Activated naive CD4-positive, alpha-beta T cell (primary cell): ENCODE measurements around the gene DHRSX.
"Not testable (repeated sequence)": the region's sequence is repeated elsewhere in the genome, so short reads cannot be mapped to it uniquely, and the experiment has no call there.

Source experiments
- DNase-seq, 4 experiments: peaks; one replicate each; lab custom pipeline; 2025; lab: John Stamatoyannopoulos, UW

Gene DHRSX

DNA sequence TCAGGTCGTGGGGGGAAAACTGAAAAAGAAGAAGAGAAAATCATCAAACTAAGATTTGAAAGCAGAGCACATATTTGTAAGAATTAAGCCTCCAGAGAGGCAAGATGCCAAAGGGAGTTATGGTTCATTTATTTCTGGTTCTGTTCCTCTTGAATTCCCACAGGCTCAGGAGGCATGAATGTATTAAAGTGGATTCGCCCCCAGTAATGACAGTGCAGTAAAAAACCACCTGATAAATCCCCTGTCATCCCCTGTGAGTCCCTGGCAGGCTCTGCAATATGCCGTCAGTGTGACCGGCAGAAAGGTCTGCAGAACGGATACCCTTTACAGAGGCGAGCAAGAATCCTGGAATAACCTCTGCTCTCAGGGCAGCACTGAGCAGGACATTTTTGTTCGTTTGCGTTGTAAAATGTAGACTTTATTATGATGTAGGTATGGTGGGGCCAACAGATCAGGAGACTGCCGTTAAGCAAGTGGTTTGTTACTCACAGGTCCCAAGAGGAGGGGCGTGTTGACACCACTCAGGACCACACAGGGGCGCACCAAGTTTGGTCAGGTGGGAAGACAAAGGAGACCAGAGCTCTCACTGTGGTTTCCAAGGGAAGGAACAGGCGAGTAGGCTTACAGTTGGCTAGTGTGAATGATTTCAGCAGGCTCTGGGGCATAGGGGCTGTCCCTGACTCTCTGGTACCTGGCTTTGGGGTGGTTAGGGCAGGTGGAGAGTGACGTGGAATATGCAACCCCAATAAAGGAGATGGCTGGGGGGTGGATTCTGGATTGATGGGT is 75.3 kb downstream of the DHRSX start:
- DNase-seq: no peak

DNA sequence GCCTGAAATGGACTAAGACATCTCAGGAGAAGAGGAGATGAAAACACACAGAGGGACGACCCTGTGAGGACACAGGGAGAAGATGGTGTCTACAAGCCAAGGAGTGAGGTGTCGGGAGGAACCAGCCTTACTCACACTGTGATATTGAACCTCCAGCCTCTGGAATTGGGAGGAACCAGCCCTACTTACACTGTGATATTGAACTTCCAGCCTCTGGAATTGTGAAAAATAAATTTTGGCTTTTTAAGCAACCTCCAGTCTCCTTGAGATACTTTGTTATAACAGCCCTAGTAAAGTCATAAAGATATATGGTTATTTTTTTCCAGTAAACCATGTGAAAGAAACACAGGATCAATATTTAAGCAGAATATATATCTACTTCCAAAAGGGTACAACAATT is 76.5 kb downstream of the DHRSX start:
- no peak for DNase-seq

DNA sequence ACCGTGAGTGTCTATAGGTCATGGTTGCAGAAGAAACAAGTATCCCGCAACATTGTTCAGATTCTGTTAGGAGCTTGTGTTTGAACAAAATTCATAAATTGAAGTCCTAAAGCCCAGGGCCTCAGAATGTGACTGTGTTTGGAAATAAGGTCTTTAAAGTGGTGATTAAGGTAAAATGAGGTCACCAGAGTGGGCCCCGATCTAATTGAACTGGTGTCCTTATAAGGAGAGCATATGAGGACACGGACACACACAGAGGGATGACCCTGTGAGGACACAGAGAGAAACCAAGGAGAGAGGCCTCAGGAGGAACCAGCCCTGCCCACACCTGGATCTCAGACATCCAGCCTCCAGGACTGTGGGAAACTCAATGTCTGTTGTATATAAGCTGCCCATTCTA is 76.9 kb downstream of the DHRSX start:
- DNase-seq: no peak

DNA sequence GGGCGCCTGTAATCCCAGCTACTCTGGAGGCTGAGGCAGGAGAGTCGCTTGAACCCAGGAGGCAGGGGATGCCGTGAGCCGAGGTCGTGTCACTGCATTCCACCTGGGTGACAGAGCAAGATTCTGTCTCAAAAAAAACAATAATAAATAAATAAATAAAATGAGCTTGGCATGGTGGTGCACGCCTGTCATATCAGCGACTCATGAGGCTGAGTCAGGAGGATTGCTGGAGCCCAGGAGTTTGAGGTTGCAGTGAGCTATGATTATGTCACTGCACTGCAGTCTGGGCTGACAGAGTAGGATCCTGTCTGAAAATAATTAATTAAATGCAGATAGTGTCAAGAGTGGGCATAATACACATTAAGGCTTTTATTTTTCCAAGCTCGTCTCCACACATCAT is 77.5 kb downstream of the DHRSX start:
- no peak for DNase-seq

DNA sequence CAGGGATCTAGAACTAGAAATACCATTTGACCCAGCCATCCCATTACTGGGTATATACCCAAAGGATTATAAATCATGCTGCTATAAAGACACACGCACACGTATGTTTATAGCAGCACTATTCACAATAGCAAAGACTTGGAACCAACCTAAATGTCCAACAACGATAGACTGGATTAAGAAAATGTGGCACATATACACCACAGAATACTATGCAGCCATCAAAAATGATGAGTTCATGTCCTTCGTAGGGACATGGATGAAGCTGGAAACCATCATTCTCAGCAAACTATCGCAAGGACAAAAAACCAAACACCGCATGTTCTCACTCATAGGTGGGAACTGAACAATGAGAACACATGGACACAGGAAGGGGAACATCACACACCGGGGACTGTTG is 81.4 kb downstream of the DHRSX start:
- not testable (repeated sequence) for DNase-seq

DNA sequence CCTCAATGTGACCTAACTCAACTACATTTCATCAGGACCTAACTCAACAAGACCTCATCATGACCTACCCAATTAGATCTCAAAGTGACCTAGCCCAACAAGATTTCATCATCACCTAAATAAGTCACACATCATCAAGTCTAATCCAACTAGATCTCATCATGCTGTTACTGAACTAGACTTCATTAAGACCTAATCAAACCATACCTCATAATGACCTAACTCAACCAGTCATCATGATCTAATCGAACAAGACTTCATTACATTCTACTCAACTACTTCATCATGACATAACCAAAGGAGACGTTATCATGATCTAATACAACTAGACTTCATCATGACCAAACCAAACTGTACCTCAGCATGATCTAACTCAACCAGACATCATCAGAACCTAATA is 82.8 kb downstream of the DHRSX start:
- no peak for DNase-seq

DNA sequence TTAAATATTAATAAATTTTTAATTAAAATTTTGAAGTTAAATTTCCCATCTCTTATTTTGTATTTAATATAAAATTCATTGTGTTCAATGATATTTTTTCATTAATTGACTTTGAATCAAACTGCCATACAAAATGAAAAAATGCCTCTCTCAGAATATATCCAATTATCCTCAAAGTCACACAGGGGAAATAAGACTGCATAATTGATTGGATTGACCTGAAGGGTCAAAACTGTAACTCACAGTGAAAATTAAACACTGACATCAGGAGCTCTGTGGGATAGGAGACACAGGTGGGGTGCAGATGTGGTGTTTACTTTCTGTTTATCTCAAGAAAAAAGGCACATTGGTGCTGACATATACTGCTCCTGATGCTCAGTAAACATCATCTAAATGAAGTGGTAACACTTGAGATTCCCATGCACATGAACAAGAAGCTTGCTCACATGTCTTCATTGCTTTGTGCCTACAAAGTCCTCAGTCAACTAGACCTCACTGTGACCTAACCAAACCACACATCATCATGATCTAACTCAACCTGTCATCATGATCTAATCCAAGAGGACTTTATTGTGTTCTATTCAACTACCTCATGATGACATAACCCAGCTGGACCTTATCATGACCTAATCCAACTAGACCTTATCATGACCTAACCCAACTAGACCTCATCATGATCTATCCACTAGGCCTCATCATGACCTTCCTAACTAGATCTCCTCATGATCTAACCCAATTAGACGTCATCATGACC is 83.7 kb downstream of the DHRSX start:
- no peak for DNase-seq

DNA sequence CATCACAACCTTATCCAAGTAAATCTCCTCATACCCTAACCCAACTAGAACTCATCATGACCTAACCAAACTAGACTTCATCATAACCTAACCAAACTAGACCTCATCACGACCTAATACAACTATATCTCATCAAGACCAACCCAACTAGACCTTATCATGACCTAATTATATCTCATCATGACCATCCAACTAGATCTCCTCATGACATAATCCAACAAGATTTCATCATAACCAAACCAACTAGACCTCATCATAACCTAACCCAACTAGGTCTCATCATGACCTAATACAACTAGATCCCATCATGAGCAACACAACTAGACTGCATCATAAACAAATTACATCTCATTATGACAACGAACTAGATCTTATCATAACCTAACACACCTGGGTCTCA is 86.4 kb downstream of the DHRSX start:
- DNase-seq: no peak

DNA sequence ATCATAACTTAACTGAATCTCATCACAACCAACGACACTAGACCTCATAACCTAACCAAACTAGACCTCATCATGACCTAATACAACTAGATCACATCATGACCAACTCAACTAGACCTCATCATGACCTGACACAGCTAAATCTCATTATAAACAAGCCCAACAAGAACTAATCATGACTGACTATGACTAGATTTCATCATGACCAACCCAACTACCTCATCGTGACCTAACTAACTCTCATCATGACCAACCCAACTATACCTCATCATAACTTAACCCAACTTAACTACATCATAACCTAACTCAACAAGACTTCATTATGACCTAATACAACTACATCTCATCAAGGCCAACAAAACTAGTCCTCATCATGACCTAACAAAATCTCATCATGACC is 86.8 kb downstream of the DHRSX start:
- no peak for DNase-seq

DNA sequence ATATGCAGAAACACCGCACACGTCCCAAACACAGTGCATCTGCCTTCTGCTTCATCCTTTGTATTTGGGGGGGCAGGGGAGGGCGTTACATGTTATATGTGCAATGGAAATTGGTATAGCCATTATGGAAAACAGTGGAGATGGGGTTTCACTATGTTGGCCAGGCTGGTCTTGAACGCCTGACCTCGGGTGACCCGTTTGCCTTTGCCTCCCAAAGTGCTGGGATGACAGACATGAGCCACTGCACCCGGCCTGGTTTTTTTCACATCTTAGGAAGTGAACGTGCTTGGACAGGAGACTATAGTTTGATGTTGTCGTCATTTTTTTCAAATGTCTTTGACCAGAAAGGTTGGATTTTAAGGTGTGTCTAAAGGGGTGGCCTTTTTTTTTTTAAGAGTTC is 88.6 kb downstream of the DHRSX start:
- DNase-seq: no peak

DNA sequence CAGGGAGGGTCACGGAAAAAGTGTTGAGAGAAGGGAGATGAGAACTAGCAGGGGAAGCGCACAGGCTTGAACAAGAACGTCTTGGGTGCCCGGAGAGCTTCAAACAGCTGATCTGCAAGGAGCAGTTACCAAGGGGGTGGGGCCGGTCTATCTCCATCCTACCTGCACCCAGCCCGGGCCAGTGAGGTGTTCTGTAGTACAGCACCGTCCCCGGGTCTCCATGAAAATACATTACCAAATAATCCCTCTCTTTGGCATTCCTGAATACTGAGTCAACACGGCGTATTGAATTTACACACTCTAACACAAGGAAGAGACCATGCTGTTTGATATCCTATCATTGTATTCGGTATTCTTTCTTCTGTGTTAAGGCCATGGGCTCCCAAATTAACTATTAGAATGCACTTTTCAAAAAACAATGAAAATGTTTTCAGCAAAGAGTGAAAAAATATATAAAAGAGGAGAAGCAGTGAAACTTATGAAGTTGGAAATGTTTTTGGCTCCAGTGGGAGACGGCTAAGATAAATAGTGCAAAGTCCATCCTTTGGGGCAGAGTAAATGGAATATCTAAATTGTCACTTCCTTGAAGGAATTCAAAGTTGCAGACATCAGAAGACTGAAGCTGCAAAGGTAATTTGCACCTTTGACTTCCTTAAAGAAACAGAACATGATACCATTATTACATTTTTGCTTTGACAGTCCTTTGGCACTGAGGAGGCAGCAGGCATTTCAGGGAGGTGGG is 90.3 kb downstream of the DHRSX start:
- no peak for DNase-seq

DNA sequence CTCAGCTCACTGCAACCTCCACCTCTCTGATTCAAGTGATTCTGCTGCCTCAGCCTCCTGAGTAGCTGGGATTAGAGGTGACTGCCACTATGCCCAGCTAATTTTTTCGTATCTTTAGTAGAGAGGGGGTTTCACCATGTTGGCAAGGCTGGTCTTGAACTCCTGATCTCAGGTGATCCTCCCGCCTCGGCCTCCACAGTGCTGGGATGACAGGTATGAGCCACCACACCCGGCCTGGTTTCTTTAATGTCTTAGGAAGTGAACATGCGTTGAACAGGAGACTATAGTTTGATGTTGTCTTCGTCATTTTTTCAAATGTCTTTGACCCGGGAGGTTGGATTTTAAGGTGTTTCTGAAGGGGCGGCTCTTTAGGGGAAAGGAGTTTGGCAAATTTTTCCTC is 91.0 kb downstream of the DHRSX start:
- no peak for DNase-seq

DNA sequence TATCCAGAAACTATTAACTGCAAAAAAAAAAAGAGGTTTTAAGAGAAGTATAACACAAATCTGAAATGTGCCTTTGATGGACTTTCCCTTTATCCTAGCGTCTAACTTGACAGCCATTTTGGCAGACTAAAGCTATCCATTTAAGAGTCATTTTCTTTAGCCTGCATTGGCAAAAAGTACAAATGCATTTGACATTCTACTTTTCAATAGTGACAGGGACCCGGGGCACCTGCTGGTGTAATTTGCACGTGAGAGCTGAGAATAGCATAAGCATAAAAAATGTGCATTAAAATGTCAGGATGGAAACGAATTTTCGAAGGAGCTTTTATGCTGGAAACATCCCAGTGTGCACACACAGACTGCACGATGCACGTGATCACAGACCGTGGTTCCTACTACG is 91.9 kb downstream of the DHRSX start:
- no peak for DNase-seq

DNA sequence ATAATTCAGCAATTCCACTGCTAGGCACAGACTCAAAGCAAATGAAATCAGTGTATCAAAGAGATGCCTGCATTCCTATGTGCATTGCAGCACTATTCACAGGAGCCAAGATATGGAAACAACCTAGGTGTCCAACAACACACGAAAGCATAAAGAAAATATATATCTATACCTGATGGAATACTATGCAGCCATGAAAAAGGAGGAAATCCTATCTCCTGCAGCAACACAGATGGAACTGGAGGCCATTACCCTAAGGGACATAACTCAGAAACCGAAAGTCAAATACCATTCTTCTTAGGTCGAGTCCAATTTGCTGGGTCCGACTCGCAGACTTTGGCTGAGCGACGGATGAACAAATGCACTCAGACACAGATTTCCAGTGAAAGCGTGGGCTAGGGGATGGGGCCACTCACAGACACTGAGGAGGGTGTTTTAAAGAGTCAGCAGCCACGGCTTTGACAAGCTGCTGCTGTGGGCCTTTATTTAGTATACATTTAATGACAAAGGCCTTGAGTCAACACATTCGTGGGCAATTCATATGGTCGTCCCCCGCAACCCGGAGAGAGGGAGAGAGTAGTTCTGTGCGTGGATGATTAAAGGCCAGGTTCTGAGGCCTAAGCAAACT is 93.8 kb downstream of the DHRSX start:
- DNase-seq: no peak

DNA sequence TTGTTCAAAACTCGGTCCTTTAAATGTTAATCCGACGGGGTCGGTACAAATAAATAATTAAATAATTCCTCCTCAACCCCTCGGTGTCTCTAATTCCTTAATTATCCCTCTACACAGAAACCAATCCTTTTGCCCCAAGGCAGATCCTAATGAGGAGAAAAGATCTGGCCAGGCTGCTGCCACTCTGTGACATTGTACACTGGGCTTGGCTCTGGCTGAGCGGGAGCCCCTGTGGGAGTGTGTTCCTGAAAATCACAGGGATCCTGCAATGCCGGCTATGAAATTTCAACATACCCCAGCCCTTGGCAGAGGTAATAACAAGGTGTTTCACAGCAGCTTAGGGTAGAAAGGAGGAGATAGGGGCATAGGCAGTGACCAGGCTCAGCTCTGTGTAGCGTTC is 96.0 kb downstream of the DHRSX start:
- DNase-seq: no peak

DNA sequence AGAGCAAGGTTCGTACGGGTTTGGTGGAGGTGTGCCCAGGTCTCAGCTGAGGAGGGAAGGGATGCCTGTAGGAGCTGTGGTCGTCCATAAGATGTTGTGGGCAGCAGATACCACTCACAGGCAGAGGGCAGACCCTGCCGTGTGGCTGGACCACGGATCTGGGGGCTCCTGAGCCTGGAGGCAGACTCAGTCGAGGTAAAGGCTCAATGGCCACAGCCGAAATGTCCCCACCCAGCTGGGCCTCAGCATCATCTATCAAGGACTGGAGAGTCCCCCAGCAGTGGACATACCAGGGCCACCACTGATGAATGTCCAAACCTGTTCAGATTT is 98.5 kb downstream of the DHRSX start:
- no peak for DNase-seq

DNA sequence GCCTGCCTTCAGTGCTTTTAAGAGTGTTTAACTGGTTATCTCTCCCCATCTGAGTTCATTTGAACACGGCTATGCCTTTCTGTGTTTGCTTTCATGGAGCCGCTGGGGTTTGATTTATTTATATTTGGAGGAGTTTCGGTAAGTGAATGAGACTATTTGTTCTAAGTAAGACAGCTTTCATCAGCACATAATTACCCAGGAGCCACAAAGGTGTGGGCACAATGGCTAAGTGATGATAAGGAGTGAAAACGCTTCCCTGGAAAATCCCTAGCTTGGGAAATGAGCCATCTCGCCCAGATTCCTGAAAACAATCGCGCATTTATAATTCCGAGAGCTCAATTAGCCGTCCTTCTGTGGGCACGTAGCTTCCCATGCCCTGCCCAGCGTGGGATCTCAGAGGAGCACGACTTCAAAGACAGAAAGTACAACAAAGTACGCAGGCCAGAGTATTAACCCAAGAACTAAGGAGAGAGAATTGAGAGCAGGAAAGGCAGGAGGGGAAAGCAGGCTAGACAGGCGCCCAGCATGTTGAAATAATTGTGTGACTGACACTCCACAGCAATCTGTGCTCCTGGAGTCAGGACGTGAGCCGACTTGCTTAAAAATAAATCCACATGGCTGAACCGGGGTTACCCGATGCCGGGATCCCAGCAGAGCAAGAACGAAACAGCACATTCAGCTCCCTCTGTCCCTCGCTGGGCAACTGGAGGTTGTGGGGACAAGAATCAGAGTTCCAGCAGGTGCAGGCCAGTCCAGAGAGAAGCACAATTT is 99.0 kb downstream of the DHRSX start:
- no peak for DNase-seq

DNA sequence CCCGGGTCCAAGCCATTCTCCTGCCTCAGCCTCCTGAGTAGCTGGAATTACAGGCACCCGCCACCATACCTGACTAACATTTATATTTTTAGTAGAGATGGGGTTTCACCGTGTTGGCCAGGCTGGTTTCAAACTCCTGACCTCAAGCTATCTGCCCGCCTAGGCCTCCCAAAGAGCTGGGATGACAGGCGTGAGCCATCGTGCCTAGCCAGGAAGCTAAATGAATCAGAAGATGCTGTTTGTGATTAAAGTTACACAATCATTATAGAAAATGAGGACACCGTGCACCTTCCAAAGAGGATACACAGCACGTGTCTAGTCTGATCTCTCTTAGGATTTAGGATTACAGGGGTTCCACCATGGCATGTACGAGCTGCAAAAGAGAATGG is 99.6 kb downstream of the DHRSX start:
- DNase-seq: no peak

DNA sequence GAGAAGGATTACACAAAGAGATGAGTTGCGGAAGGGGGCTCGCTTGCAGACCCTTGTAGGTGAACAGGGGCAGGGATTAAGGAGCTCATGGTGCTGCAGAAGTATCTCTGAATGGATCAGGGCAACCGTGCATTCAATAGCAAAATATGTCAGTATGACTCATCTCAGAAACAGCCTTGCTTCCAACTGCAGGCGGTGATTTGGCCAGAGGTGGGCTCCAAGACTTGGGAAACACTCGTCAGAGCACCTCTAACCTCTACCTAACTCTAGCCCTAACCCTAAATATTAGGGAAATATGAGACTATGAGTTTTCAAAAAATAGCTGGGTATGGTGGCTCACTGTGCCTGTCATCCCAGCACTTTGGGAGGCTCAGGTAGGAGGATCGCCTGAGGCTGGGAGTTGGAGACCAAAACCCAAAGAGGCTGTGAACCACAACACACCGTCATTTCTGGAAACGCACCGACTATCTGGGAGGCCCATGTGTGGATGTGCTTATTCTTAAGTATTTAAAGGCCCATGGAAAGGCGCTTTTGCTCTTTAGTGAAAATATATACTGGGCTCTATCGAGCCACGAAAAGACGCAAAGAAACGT is 102.6 kb downstream of the DHRSX start:
- DNase-seq: no peak

DNA sequence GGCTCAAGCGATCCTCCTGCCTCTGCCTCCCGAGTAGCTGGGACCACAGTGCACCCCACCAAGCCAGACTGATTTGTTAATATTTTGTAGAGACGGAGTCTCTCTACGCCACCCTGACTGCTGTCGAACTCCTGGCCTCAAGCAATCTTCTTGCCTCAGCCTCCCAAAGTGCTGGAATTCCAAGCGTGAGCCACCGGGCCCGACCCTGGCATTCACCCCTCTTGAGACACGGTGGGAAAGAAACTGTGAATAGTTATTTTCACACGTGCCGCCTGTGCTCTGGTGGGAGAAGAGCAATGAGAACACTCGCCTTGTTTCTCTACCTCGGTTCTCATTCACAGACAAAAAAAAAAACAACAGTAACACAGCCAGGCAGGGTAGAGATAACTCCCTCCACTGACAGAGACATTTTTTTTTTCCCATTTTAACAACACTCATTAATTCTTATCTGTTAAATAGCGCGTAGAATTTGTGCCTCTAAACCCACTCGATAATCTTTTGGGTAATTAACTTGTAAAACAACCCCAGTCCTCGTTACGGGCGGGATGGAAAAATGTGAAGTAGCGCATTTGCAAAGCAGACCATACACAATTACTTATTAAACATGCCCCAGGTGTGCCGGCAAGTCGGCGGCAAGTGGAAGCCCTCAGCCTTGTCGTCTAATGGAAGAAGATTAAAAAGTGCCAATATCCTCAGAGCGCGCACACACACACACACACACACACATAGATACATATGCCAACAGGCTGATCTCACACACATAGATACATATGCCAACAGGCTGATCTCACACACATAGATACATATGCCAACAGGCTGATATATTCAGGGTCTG is 103.3 kb downstream of the DHRSX start:
- DNase-seq: no peak
